ENCODE results near the gene PDLIM4.

DNA sequence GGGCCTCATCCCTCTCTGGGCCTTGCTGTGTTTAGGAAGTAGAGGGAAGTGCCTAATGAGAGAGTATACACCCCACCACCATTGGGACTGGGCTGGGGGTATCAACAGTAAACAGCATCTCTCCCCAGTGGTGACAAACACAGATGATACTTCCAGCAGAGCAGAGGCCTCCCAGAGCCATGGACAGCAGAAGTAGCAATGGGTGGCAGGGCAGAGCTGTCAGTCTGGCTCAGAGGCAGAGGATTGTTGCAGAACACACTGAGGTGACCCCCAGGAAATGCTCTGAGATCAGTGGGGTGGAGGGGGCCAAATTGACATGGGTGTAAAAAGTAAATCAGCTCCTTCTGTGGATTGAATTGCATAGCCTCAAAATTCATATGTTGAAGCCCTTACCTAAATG, 17.7 kb upstream of the PDLIM4 start:
- TF ChIP-seq CTCF (conservative IDR thresholded peaks at IDR 0.05; ENCODE audit: low read length) (no peak), EZH2phosphoT487 (IDR thresholded peaks at IDR 0.05; ENCODE audit: borderline replicate concordance, low read depth, low read length) (no peak)

Data from OCI-LY7 (cell line).